SK-N-SH (cell line): ENCODE results near the gene RBP2. TPM values are rescaled to one million over a fixed set of nuclear protein-coding genes. Genes with fewer than 3 reads are reported as not detected.

Experiments used
- CTCF ChIA-PET: fragments of 300-600, 350-600 bp; formaldehyde crosslinking; extraction: SDS; loops from one replicate; lab custom pipeline; 2021; lab: Yijun Ruan, JAX
- POLR2A ChIA-PET: fragments of 350-600 bp; sonication (Branson Sonifier 250); formaldehyde crosslinking; extraction: SDS; loops from one replicate; lab custom pipeline; 2020; ENCODE audit warnings: antibody characterized with exemption, inconsistent platforms; lab: Yijun Ruan, JAX
- DNase-seq: peaks from one replicate; pipeline ENCODE4 v3.0.0; 2012
- H2AFZ ChIP-seq: fragments of 200-600 bp; sonication (generic); 2 replicates; pipeline ENCODE4 v1.8.1; 2016; ENCODE audit warnings: antibody characterized with exemption, mild to moderate bottlenecking, low read depth
- H3F3A ChIP-seq: fragments of 200-600 bp; sonication (generic); replicated peaks from 2 replicates; pipeline ENCODE3; 2016; ENCODE audit warnings: antibody characterized with exemption, mild to moderate bottlenecking; ENCODE audit not compliant: insufficient read depth
- H3K27ac ChIP-seq, 2 experiments: fragments of 200-500 bp in 1 of 2; fragments of 200-600 bp in 1 of 2; sonication (Bioruptor generic) in 1 of 2; sonication (generic), shearing (Covaris generic) in 1 of 2; 2 replicates each; pipeline versions ENCODE4 v1.5.1 to v1.6.1; 2014 to 2016; ENCODE audit warnings: low read depth in 2 of 2, inconsistent platforms in 1 of 2, low read length in 1 of 2, mild to moderate bottlenecking in 1 of 2, mixed read lengths in 1 of 2
- H3K27me3 ChIP-seq: fragments of 200-600 bp; sonication (generic), shearing (Covaris generic); 2 replicates; pipeline ENCODE4 v1.6.1; 2016; ENCODE audit warnings: mixed run types; ENCODE audit not compliant: insufficient read depth
- H3K36me3 ChIP-seq, 2 experiments: fragments of 200-500 bp in 1 of 2; fragments of 200-600 bp in 1 of 2; sonication (Bioruptor generic) in 1 of 2; sonication (generic) in 1 of 2; replicated peaks in 1 of 2; 2 replicates each; pipeline versions ENCODE3 to v1.5.1; 2014 to 2016; ENCODE audit warnings: low read length in 1 of 2, mild to moderate bottlenecking in 1 of 2; ENCODE audit not compliant: insufficient read depth in 2 of 2, control insufficient read depth in 1 of 2
- H3K4me1 ChIP-seq, 2 experiments: fragments of 200-500 bp in 1 of 2; fragments of 200-600 bp in 1 of 2; sonication (Bioruptor generic) in 1 of 2; sonication (generic), shearing (Covaris generic) in 1 of 2; 2 replicates each; pipeline versions ENCODE4 v1.5.1 to v1.6.1; 2014 to 2016; ENCODE audit warnings: low read depth in 1 of 2, low read length in 1 of 2, mixed run types in 1 of 2; ENCODE audit not compliant: insufficient read depth in 2 of 2, control insufficient read depth in 1 of 2
- H3K4me2 ChIP-seq: fragments of 200-600 bp; sonication (generic), shearing (Covaris generic); 2 replicates; pipeline ENCODE4 v1.6.1; 2017; ENCODE audit warnings: mixed run types
- H3K4me3 ChIP-seq, 2 experiments: fragments of 200-500 bp in 1 of 2; fragments of 200-600 bp in 1 of 2; sonication (Bioruptor generic) in 1 of 2; sonication (generic), shearing (Covaris generic) in 1 of 2; 2 replicates each; pipeline versions ENCODE4 v1.5.1 to v1.8.1; 2014 to 2016; ENCODE audit warnings: low read depth in 2 of 2, inconsistent platforms in 1 of 2, low read length in 1 of 2, mild to moderate bottlenecking in 1 of 2, mixed read lengths in 1 of 2, moderate library complexity in 1 of 2
- H3K79me2 ChIP-seq: fragments of 200-600 bp; sonication (generic); 2 replicates; pipeline ENCODE4 v1.8.1; 2017; ENCODE audit warnings: mild to moderate bottlenecking; ENCODE audit not compliant: insufficient read depth
- H3K9ac ChIP-seq: fragments of 200-600 bp; sonication (generic); 2 replicates; pipeline ENCODE4 v1.6.1; 2017; ENCODE audit warnings: mixed run types
- H3K9me2 ChIP-seq: fragments of 200-600 bp; sonication (generic); 2 replicates; pipeline ENCODE4 v1.6.1; 2017; ENCODE audit warnings: mixed run types
- H3K9me3 ChIP-seq: fragments of 200-600 bp; sonication (generic); 2 replicates; pipeline ENCODE4 v1.6.1; 2017; ENCODE audit warnings: mixed run types, mild to moderate bottlenecking, moderate library complexity
- H4K20me1 ChIP-seq: fragments of 200-600 bp; sonication (generic); 2 replicates; pipeline ENCODE4 v1.6.1; 2017; ENCODE audit warnings: mild to moderate bottlenecking, mixed run types; ENCODE audit not compliant: insufficient read depth
- CHD2 ChIP-seq: fragments of 150-350 bp; IDR thresholded peaks from 2 replicates; pipeline ENCODE4 v1.6.1; 2018; ENCODE audit warnings: low read length; ENCODE audit not compliant: partially characterized antibody
- FOSL2 ChIP-seq: IDR thresholded peaks from 2 replicates; pipeline ENCODE4 v1.4.0; 2012; ENCODE audit warnings: low read depth, mild to moderate bottlenecking, moderate library complexity, borderline replicate concordance
- FOXJ3 ChIP-seq: sonication (generic); formaldehyde crosslinking; IDR thresholded peaks from 2 replicates; pipeline ENCODE4 v1.5.1; 2020; ENCODE audit warnings: mild to moderate bottlenecking, missing genetic modification reagents
- FOXM1 ChIP-seq: IDR thresholded peaks from 2 replicates; pipeline ENCODE4 v1.4.0; 2012; ENCODE audit warnings: low read depth, mild to moderate bottlenecking
- GABPA ChIP-seq: IDR thresholded peaks from 2 replicates; pipeline ENCODE4 v1.4.0; 2012; ENCODE audit warnings: low read depth, mild to moderate bottlenecking
- GATA2 ChIP-seq: sonication (generic); formaldehyde crosslinking; IDR thresholded peaks from 2 replicates; pipeline ENCODE4 v1.5.0; 2020; ENCODE audit warnings: mild to moderate bottlenecking, missing genetic modification reagents
- JUND ChIP-seq: IDR thresholded peaks from 2 replicates; pipeline ENCODE4 v1.4.0; 2012
- MAX ChIP-seq: IDR thresholded peaks from 2 replicates; pipeline ENCODE4 v1.4.0; 2012; ENCODE audit warnings: low read depth
- NFIC ChIP-seq: IDR thresholded peaks from 2 replicates; pipeline ENCODE4 v1.4.0; 2012; ENCODE audit warnings: borderline replicate concordance
- NRF1 ChIP-seq: IDR thresholded peaks from 2 replicates; pipeline ENCODE4 v1.6.1; 2012; ENCODE audit warnings: low read depth, mild to moderate bottlenecking, low read length
- PBX3 ChIP-seq: IDR thresholded peaks from 2 replicates; pipeline ENCODE4; 2012
- POLR2AphosphoS5 ChIP-seq: IDR thresholded peaks from 2 replicates; pipeline ENCODE4 v1.6.1; 2012; ENCODE audit warnings: low read depth, low read length
- RCOR1 ChIP-seq: fragments of 150-350 bp; IDR thresholded peaks from 2 replicates; pipeline ENCODE4 v1.6.1; 2017; ENCODE audit warnings: antibody characterized with exemption, low read length
- REST ChIP-seq: IDR thresholded peaks from 2 replicates; pipeline ENCODE4 v1.6.1; 2012; ENCODE audit warnings: mild to moderate bottlenecking, low read depth, low read length, moderate library complexity
- RFX5 ChIP-seq: IDR thresholded peaks from 2 replicates; pipeline ENCODE4 v1.6.1; 2012; ENCODE audit warnings: mild to moderate bottlenecking, improper control_type of control experiment, low read length
- SMC3 ChIP-seq: IDR thresholded peaks from 2 replicates; pipeline ENCODE4 v1.6.1; 2012; ENCODE audit warnings: low read depth, low read length, improper control_type of control experiment
- TAF1 ChIP-seq: IDR thresholded peaks from 2 replicates; pipeline ENCODE4 v1.6.1; 2012; ENCODE audit warnings: low read depth, mild to moderate bottlenecking, low read length, moderate library complexity, borderline replicate concordance
- USF1 ChIP-seq: IDR thresholded peaks from 2 replicates; pipeline ENCODE4 v1.4.0; 2012; ENCODE audit warnings: low read depth, borderline replicate concordance
- YY1 ChIP-seq: IDR thresholded peaks from 2 replicates; pipeline ENCODE4 v1.4.0; 2012; ENCODE audit warnings: low read depth, mild to moderate bottlenecking
- WGBS: methylation state at CpG from one replicate; pipeline ENCODE4 v1.1.6; 2017; ENCODE audit warnings: low lambda C conversion rate; 5-methylcytosine and 5-hydroxymethylcytosine counted together
- polyA plus RNA-seq, 3 experiments: library from polyadenylated mRNA; depleted of rRNA; stranded (reverse); fragments of >200 nt; gene quantifications; 2 replicates each; pipeline ENCODE4 v1.2.3, GENCODE V29; 2012

RBP2 gene
- polyA plus RNA-seq, 1 of the 3 experiments (the other 2 are of a cell fraction) = not detected

GRCh38 chr3:139434764-139435307 lies 41.5 kb downstream of the RBP2 start:
- H3K9me3 ChIP-seq = no peaks in the 10 kb centered on the region
- POLR2A ChIA-PET = no interaction called here
- no peak for DNase-seq
- no peak for TF ChIP-seq REST
- TF ChIP-seq NRF1 = no peak
- TF ChIP-seq USF1 = no peak
- TF ChIP-seq JUND = no peak
- TF ChIP-seq FOSL2 = no peak
- no peak for TF ChIP-seq TAF1
- TF ChIP-seq YY1 = no peak
- no peak for TF ChIP-seq POLR2AphosphoS5
- TF ChIP-seq MAX = no peak
- TF ChIP-seq CHD2 = no peak
- TF ChIP-seq GABPA = no peak
- TF ChIP-seq RFX5 = no peak
- TF ChIP-seq PBX3 = no peak
- TF ChIP-seq GATA2 (CRISPR knock-in tag) = no peak
- no peak for TF ChIP-seq RCOR1
- TF ChIP-seq NFIC = no peak
- TF ChIP-seq FOXJ3 (CRISPR knock-in tag) = no peak
- no peak for TF ChIP-seq SMC3
- no peak for TF ChIP-seq FOXM1
- TF ChIP-seq, all 33 proteins: peak for 0
- WGBS = no CpG with 5 or more reads among the region's 6 CpGs
- H3K79me2 ChIP-seq = no peaks in the 10 kb centered on the region
- no peaks in the 10 kb centered on the region for H4K20me1 ChIP-seq
- H2AFZ ChIP-seq = no peak overlapping the region
- H3K9me2 ChIP-seq = no peaks in the 10 kb centered on the region
- H3K9ac ChIP-seq = no peak overlapping the region
- H3K27me3 ChIP-seq = no peaks in the 10 kb centered on the region
- no peak overlapping the region for H3K4me2 ChIP-seq
- H3K27ac ChIP-seq = no peak overlapping the region
- CTCF ChIA-PET = interaction anchor here (0.7 to 8.0 kb wide), 5 partner anchors 7 to 129 kb away, joined by 5 to 41 read pairs (median 6); no protein-coding TSS in a partner anchor
- H3K4me3 ChIP-seq = no peak overlapping the region
- H3K4me1 ChIP-seq = peaks cover 0 to 6% of the 10 kb centered on the region in 2 experiments; a peak in 1 of 4 replicates
- H3K36me3 ChIP-seq = no peaks in the 10 kb centered on the region
- no peaks in the 10 kb centered on the region for H3F3A ChIP-seq
